Stomach (tissue), 9 donors: Measurements from ENCODE around the gene SLC22A17. TPM values are rescaled to one million over a fixed set of nuclear protein-coding genes. Genes with fewer than 3 reads are reported as not detected.
A peak's percentile ranks its signal among the peaks of the same experiment; 100 is the strongest.

Experiments
- DNase-seq, 2 donors: peaks; one replicate each; pipeline versions ENCODE4 v3.0.0 to v3.0.0-alpha.2; 2013 to 2019
- H3K27ac ChIP-seq, 5 donors: fragments of 200-600 bp in 4 of 5; sonication (generic) in 4 of 5; one replicate each; pipeline ENCODE4 v1.5.1; 2013 to 2019; ENCODE audit warnings: mild to moderate bottlenecking in 1 of 5, moderate library complexity in 1 of 5
- H3K27me3 ChIP-seq, 3 donors: fragments of 200-600 bp; sonication (generic); one replicate each; pipeline ENCODE4 v1.5.1; 2017 to 2019; ENCODE audit warnings: mixed run types in 1 of 3
- H3K36me3 ChIP-seq, 4 donors: fragments of 200-600 bp; sonication (generic); 1 replicate in 3 of 4; 2 replicates in 1 of 4; pipeline ENCODE4 v1.5.1; 2016 to 2019
- H3K4me1 ChIP-seq, 4 donors: fragments of 200-600 bp; sonication (generic); one replicate each; pipeline ENCODE4 v1.5.1; 2016 to 2019
- H3K4me3 ChIP-seq, 4 donors: fragments of 200-600 bp; sonication (generic) in 3 of 4; one replicate each; pipeline ENCODE4 v1.5.1; 2016 to 2019; ENCODE audit warnings: mild to moderate bottlenecking in 1 of 4
- H3K9me3 ChIP-seq, 4 donors: fragments of 200-600 bp; sonication (generic); one replicate each; pipeline ENCODE4 v1.5.1; 2016 to 2019
- EP300 ChIP-seq: sonication (generic); formaldehyde crosslinking; IDR thresholded peaks from one replicate; pipeline ENCODE4 v1.6.1; 2017; ENCODE audit warnings: antibody characterized with exemption
- POLR2A ChIP-seq, 4 donors: fragments of 450-650 bp; IDR thresholded peaks; one replicate each; pipeline ENCODE4 v1.6.1; 2016; ENCODE audit warnings: antibody characterized with exemption in 4 of 4, control low read depth in 2 of 4, mild to moderate bottlenecking in 1 of 4, moderate library complexity in 1 of 4
- POLR2AphosphoS5 ChIP-seq, 3 donors: sonication (generic); formaldehyde crosslinking; IDR thresholded peaks; one replicate each; pipeline ENCODE4 v1.6.1; 2016; ENCODE audit warnings: antibody characterized with exemption in 3 of 3
- WGBS, 5 donors: extraction: QIAGEN DNeasy Blood & Tissue Kit in 3 of 5; methylation state at CpG; one replicate each; pipeline versions ENCODE4 v1.1.5 to v1.1.7; 2013 to 2018; 5-methylcytosine and 5-hydroxymethylcytosine counted together
- intact Hi-C: fragments of 100-400 bp; cut with DNase I; formaldehyde crosslinking; loops from one replicate; pipeline ENCODE4 v1.15.1; 2023; ENCODE audit warnings: low total_unique reads
- polyA plus RNA-seq, 3 donors: library from polyadenylated mRNA; stranded (reverse); fragments of 200-250 nt; gene quantifications; one replicate each; pipeline ENCODE4 v1.2.3, GENCODE V29; 2013
- total RNA-seq, 5 donors: library from RNA; depleted of rRNA; stranded (reverse); fragments of >200 nt; gene quantifications; one replicate each; pipeline versions ENCODE4 v1.1.0 to v1.2.3, GENCODE V29; 2014 to 2016
- TF ChIP-seq, protein P1 (sequence below), 7 experiments: fragments of 450-650 bp in 4 of 7; fragments of 200-600 bp in 3 of 7; sonication (generic) in 3 of 7; IDR thresholded peaks; one replicate each; pipeline ENCODE4 v1.5.1; 2016 to 2019; ENCODE audit warnings: antibody characterized with exemption in 7 of 7, control low read depth in 2 of 7, mild to moderate bottlenecking in 1 of 7
- donor health status: healthy with polysubstance abuse.
- donor health status: Bipolar disorder and iron deficiency.
- donor health status: healthy.

SLC22A17 gene
- total and polyA plus RNA-seq, 8 donors: 7.0 to 33.3 (median 17.2) TPM

DNA sequence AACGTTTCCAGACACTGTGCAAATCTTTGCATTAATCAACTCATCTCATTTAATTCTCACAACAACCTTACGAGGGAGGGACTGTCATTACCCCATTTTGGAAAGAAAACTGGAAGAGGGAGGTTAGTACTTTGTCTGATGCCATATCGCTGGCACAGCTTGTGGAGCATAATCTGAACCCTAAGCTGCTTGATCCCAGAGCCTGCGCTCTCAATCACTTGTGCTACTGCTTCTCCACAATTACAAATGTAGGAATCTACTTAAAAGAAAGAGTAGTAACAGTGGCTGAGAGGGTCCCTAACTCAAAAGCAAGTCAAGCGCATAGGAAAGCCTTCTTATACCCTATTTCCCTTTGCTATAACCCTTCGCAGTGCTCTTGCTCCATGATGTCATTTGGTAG is 9.1 kb upstream of the SLC22A17 start:
- Histone ChIP-seq H3K9me3 (no peaks in the 10 kb centered on the region), H3K27ac (peak overlapping the region in 3 of 5 donors; percentile 13 to 22 (median 18)), H3K27me3 (peaks cover 0 to 31% (median 24%) of the 10 kb centered on the region in 3 donors), H3K36me3 (peaks cover 0 to 33% (median 13%) of the 10 kb centered on the region in 4 donors), H3K4me1 (peaks cover 8 to 74% (median 37%) of the 10 kb centered on the region in 4 donors), H3K4me3 (no peak overlapping the region)
- intact Hi-C loops: no loop called here
- 74 to 87% (median 78%) methylated on average over 6 of the region's 6 CpGs for WGBS, 5 donors
- TF ChIP-seq, protein P1, sequence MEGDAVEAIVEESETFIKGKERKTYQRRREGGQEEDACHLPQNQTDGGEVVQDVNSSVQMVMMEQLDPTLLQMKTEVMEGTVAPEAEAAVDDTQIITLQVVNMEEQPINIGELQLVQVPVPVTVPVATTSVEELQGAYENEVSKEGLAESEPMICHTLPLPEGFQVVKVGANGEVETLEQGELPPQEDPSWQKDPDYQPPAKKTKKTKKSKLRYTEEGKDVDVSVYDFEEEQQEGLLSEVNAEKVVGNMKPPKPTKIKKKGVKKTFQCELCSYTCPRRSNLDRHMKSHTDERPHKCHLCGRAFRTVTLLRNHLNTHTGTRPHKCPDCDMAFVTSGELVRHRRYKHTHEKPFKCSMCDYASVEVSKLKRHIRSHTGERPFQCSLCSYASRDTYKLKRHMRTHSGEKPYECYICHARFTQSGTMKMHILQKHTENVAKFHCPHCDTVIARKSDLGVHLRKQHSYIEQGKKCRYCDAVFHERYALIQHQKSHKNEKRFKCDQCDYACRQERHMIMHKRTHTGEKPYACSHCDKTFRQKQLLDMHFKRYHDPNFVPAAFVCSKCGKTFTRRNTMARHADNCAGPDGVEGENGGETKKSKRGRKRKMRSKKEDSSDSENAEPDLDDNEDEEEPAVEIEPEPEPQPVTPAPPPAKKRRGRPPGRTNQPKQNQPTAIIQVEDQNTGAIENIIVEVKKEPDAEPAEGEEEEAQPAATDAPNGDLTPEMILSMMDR (IDR thresholded peaks at IDR 0.05): no peak
- TF ChIP-seq POLR2AphosphoS5 (IDR thresholded peaks at IDR 0.05): no peak
- TF ChIP-seq POLR2A (IDR thresholded peaks at IDR 0.05): no peak
- TF ChIP-seq EP300: no peak
- DNase-seq: no peak

DNA sequence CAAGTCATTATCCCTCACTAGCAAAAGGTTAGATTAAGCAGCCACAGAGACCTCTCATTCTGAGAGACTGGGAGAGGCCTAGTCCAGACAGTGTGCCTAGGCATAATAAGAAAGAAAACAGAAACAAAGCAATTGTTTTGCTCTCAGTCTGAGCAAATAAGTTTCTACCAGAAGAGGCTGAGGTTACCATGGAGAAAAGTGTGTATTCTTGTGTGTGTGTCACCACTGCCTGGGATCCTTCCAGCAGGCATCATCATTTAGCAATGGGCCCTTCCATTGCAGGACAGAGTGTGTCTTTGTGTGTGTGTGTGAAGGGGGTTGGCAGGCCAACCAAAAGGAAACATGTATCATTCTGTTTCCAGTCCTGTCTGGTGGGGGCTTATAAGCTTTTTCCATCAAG is 8.6 kb upstream of the SLC22A17 start:
- intact Hi-C loops: no loop called here
- Histone ChIP-seq H3K4me3 (no peak overlapping the region), H3K4me1 (peaks cover 8 to 69% (median 34%) of the 10 kb centered on the region in 4 donors), H3K9me3 (no peaks in the 10 kb centered on the region), H3K27me3 (peaks cover 0 to 26% (median 24%) of the 10 kb centered on the region in 3 donors), H3K36me3 (peaks cover 0 to 37% (median 14%) of the 10 kb centered on the region in 4 donors), H3K27ac (peak overlapping the region in 3 of 5 donors; percentile 22 to 67 (median 52))
- TF ChIP-seq, protein P1 (IDR thresholded peaks at IDR 0.05): no peak
- TF ChIP-seq POLR2AphosphoS5 (IDR thresholded peaks at IDR 0.05) (no peak), EP300 (no peak), POLR2A (IDR thresholded peaks at IDR 0.05) (no peak)
- DNase-seq: peak in 1 of 2 donors; percentile 56

DNA sequence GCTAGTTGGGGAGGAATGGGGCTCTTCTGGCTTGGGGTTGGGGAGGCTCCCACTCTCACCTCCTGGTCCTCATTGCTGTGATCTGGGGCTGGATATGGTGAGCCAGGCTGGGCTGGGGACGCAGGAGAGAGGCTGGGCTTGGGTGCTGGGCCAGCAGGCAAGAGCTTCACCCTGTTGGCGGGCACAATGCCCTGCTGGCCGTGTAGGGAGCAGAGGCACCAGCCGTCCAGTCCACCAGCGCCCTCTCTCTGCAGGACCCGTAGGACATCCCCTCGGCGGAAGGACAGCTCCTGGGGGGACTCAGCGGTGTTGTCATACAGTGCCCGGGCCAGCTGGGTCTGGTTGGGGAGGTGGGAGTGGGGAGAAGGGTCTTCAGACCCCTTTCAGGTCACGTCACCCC is 7.8 kb upstream of the SLC22A17 start:
- peaks cover 0 to 18% (median 18%) of the 10 kb centered on the region in 3 donors for H3K27me3 ChIP-seq
- intact Hi-C loops: no loop called here
- H3K4me1 ChIP-seq: peaks cover 7 to 61% (median 28%) of the 10 kb centered on the region in 4 donors
- H3K27ac ChIP-seq: peak overlapping the region in 4 of 5 donors; percentile 16 to 67 (median 38)
- H3K9me3 ChIP-seq: no peaks in the 10 kb centered on the region
- peaks cover 0 to 40% (median 14%) of the 10 kb centered on the region in 4 donors for H3K36me3 ChIP-seq
- no peak for TF ChIP-seq POLR2A (IDR thresholded peaks at IDR 0.05)
- TF ChIP-seq POLR2AphosphoS5 (IDR thresholded peaks at IDR 0.05): no peak
- DNase-seq: no peak
- no peak overlapping the region for H3K4me3 ChIP-seq
- 67 to 83% (median 75%) methylated on average over 1 to 11 of the region's 11 CpGs for WGBS, 5 donors

DNA sequence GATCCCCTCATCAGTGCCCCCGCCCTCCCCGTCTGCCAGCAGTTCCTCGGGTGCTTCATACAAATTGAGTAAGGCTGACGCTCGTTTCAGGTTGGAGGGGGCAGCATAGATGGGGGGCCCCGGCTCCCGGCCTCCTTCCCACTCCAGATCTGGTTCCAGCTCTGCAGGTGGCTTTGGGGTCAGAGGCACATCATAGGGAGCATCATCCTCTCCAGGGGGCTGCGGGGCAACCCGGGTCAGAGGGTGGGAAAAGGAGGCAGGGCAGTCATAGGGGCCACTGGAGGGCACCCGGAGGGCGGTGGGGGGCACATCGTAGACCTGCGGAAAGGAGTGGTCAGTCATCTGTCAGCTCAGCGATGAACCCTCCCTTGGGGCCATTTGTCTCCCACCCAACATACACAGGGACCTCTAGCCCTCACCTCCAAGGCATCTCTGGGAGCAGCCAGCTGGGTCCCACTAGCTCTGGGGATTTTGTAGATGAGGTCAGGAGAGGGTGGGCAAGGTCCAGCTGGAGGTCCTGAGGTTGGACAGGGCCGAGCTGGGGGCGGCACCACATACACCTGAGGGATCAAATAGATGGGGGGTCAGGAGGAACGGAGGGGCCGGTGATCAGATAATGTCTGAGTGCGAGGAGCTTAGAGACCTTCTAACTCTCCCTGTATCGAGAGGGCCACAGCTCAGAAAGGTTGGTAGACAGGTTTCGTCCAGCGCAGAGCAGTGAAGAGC is 7.2 kb upstream of the SLC22A17 start:
- Histone ChIP-seq H3K27me3 (peaks cover 0 to 13% (median 11%) of the 10 kb centered on the region in 3 donors), H3K36me3 (peaks cover 0 to 40% (median 14%) of the 10 kb centered on the region in 4 donors), H3K9me3 (no peaks in the 10 kb centered on the region), H3K27ac (peak overlapping the region in 3 of 5 donors; percentile 16 to 67 (median 52)), H3K4me1 (peaks cover under 1 to 55% (median 22%) of the 10 kb centered on the region in 4 donors), H3K4me3 (no peak overlapping the region)
- TF ChIP-seq POLR2A (IDR thresholded peaks at IDR 0.05): no peak
- TF ChIP-seq POLR2AphosphoS5 (IDR thresholded peaks at IDR 0.05): no peak
- no peak for DNase-seq
- 90 to 92% (median 90%) methylated on average over 14 to 22 of the region's 22 CpGs for WGBS, 5 donors
- intact Hi-C loops: no loop called here

DNA sequence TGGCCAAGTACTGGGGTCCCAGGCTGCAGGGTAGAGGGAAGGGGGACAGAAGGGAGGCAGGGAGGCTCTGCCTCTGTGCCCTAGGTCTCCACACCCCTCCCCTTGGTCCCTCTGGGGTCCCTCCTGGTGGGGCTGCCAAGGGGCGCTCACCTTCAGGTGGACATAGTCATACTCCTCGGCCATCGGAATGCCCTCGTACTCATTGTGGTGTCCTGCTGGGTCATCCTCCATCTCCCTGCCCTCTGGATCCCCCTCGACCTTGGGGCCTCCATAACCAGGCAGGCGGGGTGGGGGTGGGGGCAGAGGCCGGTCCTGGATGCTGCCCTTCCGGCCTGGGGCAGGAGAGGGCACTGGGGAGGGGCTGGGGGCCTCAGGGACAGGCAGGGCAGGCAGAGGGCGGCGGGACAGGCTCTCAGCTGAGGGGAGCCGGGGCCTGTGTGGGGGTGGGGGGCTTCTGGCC is 6.5 kb upstream of the SLC22A17 start:
- intact Hi-C loops: no loop called here
- no peak overlapping the region for H3K4me3 ChIP-seq
- peaks cover 0 to 8% (median 7%) of the 10 kb centered on the region in 3 donors for H3K27me3 ChIP-seq
- H3K27ac ChIP-seq: peak overlapping the region in 1 of 5 donors; percentile 34
- TF ChIP-seq EP300 (no peak), POLR2A (IDR thresholded peaks at IDR 0.05) (no peak), POLR2AphosphoS5 (IDR thresholded peaks at IDR 0.05) (no peak)
- TF ChIP-seq, protein P1 (IDR thresholded peaks at IDR 0.05): no peak
- 75 to 89% (median 83%) methylated on average over 2 to 11 of the region's 11 CpGs for WGBS, 5 donors
- H3K9me3 ChIP-seq: no peaks in the 10 kb centered on the region
- DNase-seq: no peak
- H3K36me3 ChIP-seq: peaks cover 0 to 40% (median 14%) of the 10 kb centered on the region in 4 donors
- H3K4me1 ChIP-seq: peaks cover 0 to 48% (median 17%) of the 10 kb centered on the region in 4 donors
